ENCODE results near the gene LGALS3BP.

The LGALS3BP gene

DNA sequence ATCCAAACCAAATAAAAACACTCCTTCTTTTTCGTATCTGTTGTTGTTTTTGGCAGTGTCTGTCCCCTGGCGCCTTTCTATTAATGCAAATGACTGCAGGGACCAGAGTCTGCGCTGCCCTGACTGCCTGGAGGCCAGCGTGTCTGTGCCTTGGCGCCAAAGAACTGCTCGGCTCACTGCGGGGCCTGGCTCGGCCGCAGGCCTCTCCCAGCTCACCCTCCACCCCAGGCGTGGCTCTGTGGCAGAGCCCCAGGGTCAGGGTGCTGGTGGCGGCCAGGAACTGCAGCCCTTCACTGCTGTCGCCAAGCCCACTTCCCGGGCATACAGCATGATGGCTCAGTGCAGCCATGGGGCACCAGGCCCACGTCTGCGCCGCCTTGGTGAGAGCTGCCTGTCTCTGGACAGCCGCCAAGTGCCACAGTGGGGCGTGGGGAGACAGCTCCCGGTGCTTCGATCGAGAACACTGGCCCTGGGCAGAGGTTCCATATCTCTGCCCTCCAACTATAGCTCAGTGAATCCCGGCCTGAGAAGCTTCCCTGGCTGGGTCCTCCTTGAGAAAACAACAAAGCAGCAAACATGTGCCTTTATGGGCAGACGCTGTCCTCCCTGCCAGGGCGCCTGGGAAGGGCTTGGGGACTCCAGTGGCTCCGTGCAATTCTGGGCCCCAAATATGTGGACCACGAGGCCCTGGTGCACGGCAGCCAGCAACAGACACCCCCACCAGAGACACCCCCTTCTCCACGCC, 18.8 kb upstream of the LGALS3BP start:
- no peak for ATAC-seq

DNA sequence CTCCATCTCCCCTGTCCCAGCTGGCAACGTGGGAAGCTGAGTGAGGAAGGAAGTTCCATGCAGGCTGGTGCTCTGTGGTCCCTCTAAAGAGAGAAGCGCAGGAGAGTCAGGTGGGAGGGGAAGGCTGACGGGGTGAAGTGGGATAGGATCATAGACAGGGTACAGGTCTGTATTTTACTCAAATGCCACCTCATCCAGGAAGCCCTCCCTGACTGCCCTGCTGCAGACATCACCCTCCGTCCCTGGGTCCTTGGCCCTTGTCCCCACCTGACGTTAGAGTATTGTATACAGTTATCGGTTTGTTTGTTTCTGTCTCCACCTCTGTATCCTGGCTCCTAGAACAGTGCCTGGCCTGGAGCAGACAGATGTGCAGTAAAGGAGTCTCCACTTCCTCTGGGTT, 18.2 kb upstream of the LGALS3BP start:
- ATAC-seq = no peak

DNA sequence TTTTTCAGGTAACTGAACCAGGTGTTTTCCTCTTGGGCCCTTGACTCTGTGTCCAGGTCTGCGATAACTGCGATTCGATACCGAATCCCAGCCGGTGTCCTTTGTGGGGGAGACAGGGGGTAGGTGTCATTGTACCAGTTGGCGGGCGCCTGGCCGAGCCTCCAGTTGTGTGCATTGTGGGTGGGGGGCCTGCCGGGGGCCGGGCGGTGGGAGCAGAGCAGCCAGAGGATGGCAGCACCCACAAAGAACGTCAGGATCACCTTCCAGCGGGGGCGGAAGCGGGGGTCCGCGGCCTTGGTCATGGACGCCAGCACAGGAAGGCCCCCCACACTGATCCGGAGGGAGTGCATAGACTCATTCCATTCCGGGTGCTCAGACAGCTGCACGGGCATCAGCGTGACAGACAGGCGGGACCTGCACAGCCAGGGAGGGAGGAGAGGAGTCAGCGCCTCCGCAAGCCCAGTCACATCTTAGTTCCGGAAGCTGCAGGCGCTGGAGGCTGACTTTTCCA, 17.6 kb upstream of the LGALS3BP start:
- no peak for ATAC-seq

- ATAC-seq = no peak
These were observed 17.1 kb upstream of the LGALS3BP start for GRCh38 chr17:78996781-78997201.

DNA sequence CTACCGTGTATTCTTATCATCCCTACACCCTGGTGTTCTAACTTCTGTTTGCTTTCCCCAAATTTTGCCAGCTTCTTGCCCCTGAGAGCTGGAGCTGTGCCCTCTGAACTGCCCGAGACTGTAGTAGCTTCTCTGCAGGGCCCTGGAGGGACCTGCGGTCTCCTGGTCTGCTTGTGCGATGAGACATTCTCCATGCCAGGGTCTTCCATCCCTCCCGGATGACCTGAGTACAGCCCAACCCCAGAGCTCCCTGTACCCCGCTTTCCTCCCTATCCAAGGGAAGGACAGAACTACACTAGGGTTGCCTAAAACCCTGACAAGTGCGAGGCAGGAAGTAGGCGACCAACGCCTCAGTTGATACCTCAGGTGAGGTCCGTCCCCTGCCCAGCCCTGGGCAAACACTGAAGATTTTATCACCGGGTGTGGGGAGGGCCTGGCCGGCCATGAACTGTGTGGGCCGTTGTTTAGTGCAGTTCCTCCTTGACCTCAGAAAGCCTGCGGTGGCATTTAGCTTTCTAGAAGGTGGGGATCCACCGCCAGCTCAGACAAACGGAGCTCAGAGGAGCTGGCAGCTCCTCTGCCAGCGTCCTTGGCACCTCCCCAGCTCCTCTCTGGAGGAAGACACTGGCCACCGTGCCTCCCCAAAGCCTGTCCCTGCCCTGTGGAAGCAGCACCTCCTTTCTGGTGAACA, 16.2 kb upstream of the LGALS3BP start:
- no peak for ATAC-seq

- no peak for ATAC-seq
These were observed 15.5 kb upstream of the LGALS3BP start for GRCh38 chr17:78995022-78995760.

DNA sequence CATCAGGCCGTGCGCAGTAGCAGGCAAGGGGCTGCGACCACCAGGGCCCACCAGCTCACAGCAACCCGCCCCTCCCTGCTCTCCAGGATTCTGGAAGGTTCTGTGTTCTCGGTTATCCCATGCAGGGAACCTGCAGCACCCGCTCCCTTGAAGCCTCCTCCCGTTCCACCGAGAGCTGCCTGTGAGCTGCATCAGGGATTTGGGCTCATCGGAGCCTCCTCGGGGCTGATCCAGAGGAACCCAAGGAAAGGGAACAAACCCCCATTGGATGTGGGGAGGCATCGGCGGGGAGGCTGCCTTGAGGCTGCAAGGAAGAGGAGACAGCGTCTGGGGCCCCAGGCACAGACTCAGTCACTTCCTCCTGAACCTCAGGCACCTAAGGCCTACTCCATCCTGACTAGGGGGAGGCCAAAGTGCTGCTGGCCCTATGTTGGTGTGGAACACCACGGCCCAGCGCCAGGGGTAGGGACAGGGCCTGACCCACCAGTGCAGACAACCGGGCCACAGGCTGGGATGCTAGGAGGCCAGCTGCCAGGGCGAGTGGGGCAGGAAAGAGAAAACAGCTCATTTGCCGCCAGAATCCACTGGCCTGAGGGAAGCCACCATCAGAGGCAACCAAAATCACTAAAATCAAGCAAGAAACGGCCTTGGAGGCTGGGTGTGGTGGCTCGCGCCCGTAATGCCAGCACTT, 14.4 kb upstream of the LGALS3BP start:
- ATAC-seq = no peak

- no peak for ATAC-seq
These were observed 13.7 kb upstream of the LGALS3BP start for GRCh38 chr17:78993241-78993956.

GRCh38 chr17:78992542-78993212, 13.0 kb upstream of the LGALS3BP start:
- no peak for ATAC-seq

- no peak for ATAC-seq
These were observed 12.3 kb upstream of the LGALS3BP start for GRCh38 chr17:78991906-78992532.

GRCh38 chr17:78991017-78991738, 11.5 kb upstream of the LGALS3BP start:
- no peak for ATAC-seq

DNA sequence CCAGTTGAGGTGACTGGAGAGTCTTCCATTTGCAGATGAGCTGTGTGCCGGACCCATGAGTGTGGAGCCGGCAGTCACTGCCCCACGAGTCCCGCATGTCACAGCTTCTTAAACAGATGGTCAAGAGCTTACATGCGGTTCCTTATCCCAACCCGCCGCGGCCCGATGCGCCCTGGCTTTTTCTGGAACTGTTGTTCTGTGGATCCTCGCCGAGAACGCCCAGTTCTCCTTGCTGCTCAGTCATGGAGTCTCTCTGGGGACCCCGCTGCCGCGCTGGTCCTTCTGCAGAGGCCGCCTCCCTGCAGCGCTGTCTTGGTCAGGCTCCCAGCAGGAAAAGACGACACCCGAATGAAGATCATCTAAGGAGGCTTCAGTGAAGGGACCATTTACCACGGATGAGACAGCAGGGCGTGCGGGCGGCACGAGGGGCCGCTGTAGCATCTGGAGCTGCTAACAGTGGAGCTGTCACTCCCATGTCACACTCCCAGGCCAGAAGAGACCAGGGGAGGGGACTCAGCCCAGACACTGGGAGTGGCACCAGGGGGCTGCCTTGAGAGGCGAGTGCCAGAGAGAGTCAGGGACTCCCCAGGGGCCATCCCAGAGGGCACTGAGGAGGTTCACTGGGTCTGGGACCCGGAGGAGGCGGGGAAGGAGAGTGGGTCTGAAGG, 10.8 kb upstream of the LGALS3BP start:
- no peak for ATAC-seq

GRCh38 chr17:78988152-78988551, 8.4 kb upstream of the LGALS3BP start:
- no peak for ATAC-seq

- ATAC-seq = no peak
These were observed 7.1 kb upstream of the LGALS3BP start for GRCh38 chr17:78986649-78987328.

- ATAC-seq = peak in 1 of 2 donors; percentile 55
These were observed 6.4 kb upstream of the LGALS3BP start for GRCh38 chr17:78986048-78986648.

- ATAC-seq = no peak
These were observed 5.7 kb upstream of the LGALS3BP start for GRCh38 chr17:78985395-78985794.

GRCh38 chr17:78981010-78981888, 1.5 kb upstream of the LGALS3BP start:
- ATAC-seq = no peak

- ATAC-seq = no peak
These were observed 875 bp upstream of the LGALS3BP start for GRCh38 chr17:78980624-78980972.
